Measurements from ENCODE around the gene AOPEP. TPM values are rescaled to one million over a fixed set of nuclear protein-coding genes. Genes with fewer than 3 reads are reported as not detected.

Gene AOPEP
- total and polyA plus RNA-seq, 12 donors = 110 to 250 (median 161) TPM

- Histone ChIP-seq H3K27ac (no peak overlapping the region), H3K27me3 (no peaks in the 10 kb centered on the region), H3K4me3 (no peak overlapping the region), H3K4me1 (no peaks in the 10 kb centered on the region), H3K36me3 (no peaks in the 10 kb centered on the region), H3K9me3 (no peaks in the 10 kb centered on the region)
- no peak for DNase-seq
- intact Hi-C loops (cut with DNase I) = no loop called here
- ATAC-seq = no peak
- 70 to 75% methylated on average over 7 of the region's 7 CpGs for WGBS, 2 donors
- no peak for TF ChIP-seq CTCF (IDR thresholded peaks at IDR 0.05)
Measured at GRCh38 chr9:94705162-94705702, 21.3 kb upstream of the AOPEP start.

DNA sequence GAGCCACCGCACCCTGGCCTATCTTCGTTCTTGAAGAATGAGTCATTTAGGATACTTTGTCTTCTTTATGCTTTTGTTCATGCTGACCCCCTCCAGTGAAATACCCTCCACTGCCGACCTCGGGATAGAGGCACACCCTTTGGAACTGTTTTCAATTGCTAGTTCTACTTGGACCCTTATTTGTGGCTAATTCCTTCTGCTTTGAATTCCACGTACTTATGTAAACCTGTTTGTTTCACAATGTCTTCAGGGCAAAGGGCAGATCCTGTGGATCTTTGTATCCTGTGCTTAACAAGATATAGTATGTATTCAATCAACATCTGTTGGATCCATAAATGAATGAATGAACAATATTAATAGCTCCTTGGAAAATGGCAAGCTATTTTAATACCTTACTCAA is 19.6 kb upstream of the AOPEP start:
- no peak for ATAC-seq
- no peak overlapping the region for H3K27ac ChIP-seq
- no peaks in the 10 kb centered on the region for H3K4me1 ChIP-seq
- no peaks in the 10 kb centered on the region for H3K27me3 ChIP-seq
- no peaks in the 10 kb centered on the region for H3K9me3 ChIP-seq
- no peak for DNase-seq
- H3K4me3 ChIP-seq = no peak overlapping the region
- 77 to 82% methylated on average over 5 of the region's 5 CpGs for WGBS, 2 donors
- intact Hi-C loops (cut with DNase I) = no loop called here
- no peaks in the 10 kb centered on the region for H3K36me3 ChIP-seq
- TF ChIP-seq CTCF (IDR thresholded peaks at IDR 0.05) = no peak

DNA sequence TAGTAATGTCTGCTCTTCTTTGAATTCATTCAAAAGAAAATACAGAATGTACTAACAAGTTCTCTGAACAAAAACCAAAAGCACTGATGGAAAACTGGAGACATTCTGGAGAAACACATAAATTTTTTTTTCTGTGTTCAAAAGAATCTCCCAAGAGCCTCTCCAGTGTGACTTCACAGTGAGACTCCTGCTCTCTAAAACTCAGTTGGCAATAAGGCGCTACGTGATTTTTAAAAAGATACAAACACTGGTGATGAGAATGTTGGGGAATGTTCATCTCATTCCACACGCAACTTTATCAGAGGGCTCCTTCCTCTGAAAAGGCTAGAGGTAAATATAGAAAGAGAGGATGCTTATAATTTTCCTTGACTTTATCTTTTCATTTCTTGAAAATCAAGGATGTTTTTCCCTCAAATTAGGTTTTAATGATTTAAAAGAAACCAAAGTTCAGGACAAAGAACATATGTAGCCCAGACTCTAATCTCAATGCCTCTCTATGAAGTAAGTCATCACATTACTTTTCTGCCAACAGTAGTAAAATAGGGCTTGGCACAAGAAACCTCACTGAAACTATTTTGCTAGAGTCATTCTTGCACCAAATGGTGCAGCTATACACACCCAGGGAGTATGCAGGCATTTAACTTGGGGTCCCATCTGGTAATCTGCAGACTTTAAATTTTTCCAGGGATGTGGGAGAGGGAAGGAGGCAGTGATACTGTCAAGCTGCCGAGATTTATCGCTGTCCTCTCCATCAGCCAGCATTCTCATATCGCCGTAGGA is 12.9 kb upstream of the AOPEP start:
- H3K9me3 ChIP-seq = peaks cover 0 to 5% (median 0%) of the 10 kb centered on the region in 11 donors
- H3K27me3 ChIP-seq = peaks cover 0 to 4% (median 0%) of the 10 kb centered on the region in 7 donors
- TF ChIP-seq CTCF (IDR thresholded peaks at IDR 0.05) = no peak
- intact Hi-C loops (cut with DNase I) = no loop called here
- H3K36me3 ChIP-seq = no peaks in the 10 kb centered on the region
- ATAC-seq (no peak), DNase-seq (no peak)
- H3K27ac ChIP-seq = no peak overlapping the region
- 71 to 76% methylated on average over 7 of the region's 7 CpGs for WGBS, 2 donors
- no peak overlapping the region for H3K4me3 ChIP-seq
- no peaks in the 10 kb centered on the region for H3K4me1 ChIP-seq

DNA sequence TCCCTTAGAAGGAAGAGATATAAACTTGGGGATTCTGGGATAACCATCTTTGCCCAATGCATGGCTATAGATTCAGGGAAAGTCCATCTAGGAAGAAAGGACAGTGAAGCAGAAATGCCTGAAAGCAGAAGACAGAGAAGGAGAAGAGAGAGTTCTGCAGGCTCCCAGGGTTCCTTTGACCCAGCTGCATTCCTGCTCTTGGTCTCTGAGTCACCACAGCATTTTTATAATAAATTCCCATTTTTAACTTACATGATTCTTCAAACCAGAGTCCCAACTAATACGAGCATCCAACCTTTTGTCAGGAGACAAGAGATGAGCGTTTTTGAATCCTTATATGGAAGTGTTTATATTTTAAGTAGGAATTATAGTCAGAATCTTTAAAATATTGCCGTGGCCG is 12.0 kb upstream of the AOPEP start:
- ATAC-seq (no peak), DNase-seq (no peak)
- H3K36me3 ChIP-seq = no peaks in the 10 kb centered on the region
- no peak overlapping the region for H3K27ac ChIP-seq
- H3K4me1 ChIP-seq = no peaks in the 10 kb centered on the region
- intact Hi-C loops (cut with DNase I) = no loop called here
- H3K4me3 ChIP-seq = no peak overlapping the region
- H3K27me3 ChIP-seq = peaks cover 0 to 4% (median 0%) of the 10 kb centered on the region in 7 donors
- peaks cover 0 to 5% (median 0%) of the 10 kb centered on the region in 11 donors for H3K9me3 ChIP-seq
- WGBS, 2 donors = 84 to 87% methylated on average over 4 of the region's 4 CpGs
- TF ChIP-seq CTCF (IDR thresholded peaks at IDR 0.05) = no peak
